Suprapubic skin (tissue), 4 donors: ENCODE measurements around the gene IFNLR1.

Experiments used
- EP300 ChIP-seq: sonication (generic); formaldehyde crosslinking; IDR thresholded peaks from one replicate; pipeline ENCODE4 v1.6.1; 2017; ENCODE audit warnings: antibody characterized with exemption
- POLR2A ChIP-seq, 2 donors: fragments of 450-650 bp; IDR thresholded peaks; one replicate each; pipeline ENCODE4 v1.6.1; 2017; ENCODE audit warnings: antibody characterized with exemption in 2 of 2, mild to moderate bottlenecking in 2 of 2, moderate library complexity in 2 of 2
- POLR2AphosphoS5 ChIP-seq, 3 donors: sonication (generic); formaldehyde crosslinking; IDR thresholded peaks; one replicate each; pipeline ENCODE4 v1.6.1; 2017; ENCODE audit warnings: antibody characterized with exemption in 3 of 3
- TF ChIP-seq, protein P1 (sequence below), 2 donors: fragments of 200-600 bp in 1 of 2; fragments of 450-650 bp in 1 of 2; sonication (generic) in 1 of 2; IDR thresholded peaks; one replicate each; pipeline ENCODE4 v1.5.1; 2016 to 2019; ENCODE audit warnings: antibody characterized with exemption in 2 of 2, mild to moderate bottlenecking in 1 of 2, moderate library complexity in 1 of 2

GRCh38 chr1:24202556-24202955 lies 15.5 kb upstream of the IFNLR1 start:
- TF ChIP-seq, protein P1, sequence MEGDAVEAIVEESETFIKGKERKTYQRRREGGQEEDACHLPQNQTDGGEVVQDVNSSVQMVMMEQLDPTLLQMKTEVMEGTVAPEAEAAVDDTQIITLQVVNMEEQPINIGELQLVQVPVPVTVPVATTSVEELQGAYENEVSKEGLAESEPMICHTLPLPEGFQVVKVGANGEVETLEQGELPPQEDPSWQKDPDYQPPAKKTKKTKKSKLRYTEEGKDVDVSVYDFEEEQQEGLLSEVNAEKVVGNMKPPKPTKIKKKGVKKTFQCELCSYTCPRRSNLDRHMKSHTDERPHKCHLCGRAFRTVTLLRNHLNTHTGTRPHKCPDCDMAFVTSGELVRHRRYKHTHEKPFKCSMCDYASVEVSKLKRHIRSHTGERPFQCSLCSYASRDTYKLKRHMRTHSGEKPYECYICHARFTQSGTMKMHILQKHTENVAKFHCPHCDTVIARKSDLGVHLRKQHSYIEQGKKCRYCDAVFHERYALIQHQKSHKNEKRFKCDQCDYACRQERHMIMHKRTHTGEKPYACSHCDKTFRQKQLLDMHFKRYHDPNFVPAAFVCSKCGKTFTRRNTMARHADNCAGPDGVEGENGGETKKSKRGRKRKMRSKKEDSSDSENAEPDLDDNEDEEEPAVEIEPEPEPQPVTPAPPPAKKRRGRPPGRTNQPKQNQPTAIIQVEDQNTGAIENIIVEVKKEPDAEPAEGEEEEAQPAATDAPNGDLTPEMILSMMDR (IDR thresholded peaks at IDR 0.05), result no peak
- no peak for TF ChIP-seq POLR2A (IDR thresholded peaks at IDR 0.05)
- no peak for TF ChIP-seq POLR2AphosphoS5 (IDR thresholded peaks at IDR 0.05)
- no peak for TF ChIP-seq EP300
